ENCODE data around the gene MRGPRG. TPM values are rescaled to one million over a fixed set of nuclear protein-coding genes. Genes with fewer than 3 reads are reported as not detected.

The MRGPRG gene
- total and polyA plus RNA-seq, 2 of the 4 experiments (the other 2 are of a cell fraction) = not detected

DNA sequence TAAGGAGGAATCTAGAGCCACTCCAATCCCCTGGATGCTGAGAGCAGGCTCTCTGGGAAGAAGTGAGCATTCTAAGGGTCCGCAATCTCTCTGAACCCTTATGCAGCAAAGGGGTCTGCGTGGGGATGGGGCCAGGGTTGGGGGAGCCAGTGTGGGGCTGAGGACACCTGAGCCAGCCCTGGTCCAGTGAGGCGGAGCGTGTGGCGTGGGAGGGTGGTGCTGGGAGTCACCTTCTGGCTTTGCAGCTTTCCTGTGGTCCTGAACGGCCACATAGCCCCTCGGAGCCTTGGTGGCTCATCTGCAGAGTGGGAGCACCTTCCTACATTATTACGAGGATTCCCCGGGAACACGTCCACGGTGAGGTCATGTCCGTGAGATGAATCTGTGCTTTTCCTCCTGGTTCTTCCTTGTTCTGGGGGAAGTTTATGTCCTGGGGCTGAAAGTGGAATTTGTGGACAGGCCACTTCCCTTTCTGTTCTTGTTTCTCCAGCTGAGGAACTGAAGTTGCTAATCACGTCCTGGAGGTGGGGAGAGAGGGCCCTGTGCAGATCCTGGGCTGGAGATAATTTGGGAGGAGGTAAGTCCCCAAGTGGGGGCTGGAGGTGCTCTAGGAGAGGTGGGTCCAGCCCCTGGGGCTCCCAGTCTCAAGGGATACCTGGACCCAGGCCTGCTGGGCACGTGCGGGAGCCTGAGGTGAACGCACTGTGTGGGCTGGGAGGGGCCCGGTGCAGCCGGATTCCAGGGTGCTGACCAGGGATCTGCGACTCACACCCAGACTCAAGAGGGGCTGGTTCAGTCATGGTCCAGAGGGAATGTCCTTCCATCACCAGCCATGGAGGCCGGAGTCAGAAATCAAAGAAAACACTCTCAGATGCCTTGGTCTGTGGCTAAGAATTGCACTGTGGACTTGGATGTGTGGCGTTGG lies 7.5 kb upstream of the MRGPRG start:
- Histone ChIP-seq H3K4me1 (ENCODE audit: control insufficient read depth, insufficient read depth, low read length) (no peaks in the 10 kb centered on the region), H3K36me3 (ENCODE audit: control insufficient read depth, insufficient read depth, low read length) (no peaks in the 10 kb centered on the region), H3K27ac (ENCODE audit: insufficient read depth, low read length) (no peak overlapping the region), H3K27me3 (ENCODE audit: control insufficient read depth, insufficient read depth, low read length) (peaks cover 65% of the 10 kb centered on the region), H3K9me1 (ENCODE audit: insufficient read depth, low read length) (no peaks in the 10 kb centered on the region), H4K91ac (ENCODE audit: insufficient read depth, low read depth, low read length) (no peak overlapping the region), H3K56ac (ENCODE audit: extremely low read depth, insufficient read depth, low read length) (no peak overlapping the region), H3K79me1 (ENCODE audit: low read depth in 1 of 2, low read length in 2 of 2) (no peaks in the 10 kb centered on the region), H3K9me3 (ENCODE audit: control insufficient read depth, insufficient read depth, low read length) (no peaks in the 10 kb centered on the region), H2AK5ac (ENCODE audit: low read depth, low read length) (no peak overlapping the region), H3K18ac (ENCODE audit: low read depth, low read length) (no peak overlapping the region), H2AK9ac (replicated peaks; ENCODE audit: low read depth, low read length, poor library complexity) (no peak overlapping the region), H4K8ac (ENCODE audit: low read depth in 2 of 2, low read length in 2 of 2) (no peak overlapping the region), H3K4me2 (ENCODE audit: low read depth, low read length) (no peak overlapping the region), H2AFZ (replicated peaks; ENCODE audit: low read length, poor library complexity) (no peak overlapping the region), H4K20me1 (ENCODE audit: insufficient read depth, low read length) (no peaks in the 10 kb centered on the region), H3K4me3 (ENCODE audit: insufficient read depth, low read depth, low read length) (no peak overlapping the region), H4K5ac (ENCODE audit: low read depth, low read length) (no peak overlapping the region), H3K9ac (ENCODE audit: low read depth, low read length) (no peak overlapping the region), H2BK120ac (ENCODE audit: low read depth, low read length) (no peak overlapping the region), H3K4ac (ENCODE audit: low read depth, low read length) (no peak overlapping the region), H3K23ac (ENCODE audit: low read depth, low read length) (no peak overlapping the region), H3K14ac (replicated peaks; ENCODE audit: low read depth, low read length) (no peak overlapping the region), H2BK5ac (ENCODE audit: low read depth, low read length, poor library complexity, severe bottlenecking) (no peak overlapping the region), H2BK15ac (ENCODE audit: low read depth, low read length) (no peak overlapping the region), H2BK20ac (ENCODE audit: low read depth, low read length) (no peak overlapping the region)
- dilution Hi-C loops (cut with HindIII; ENCODE audit: low sequenced_read_pairs, unreplicated experiment) (no loop called here), in situ Hi-C loops (cut with MboI; ENCODE audit: low sequenced_read_pairs) (no loop called here), intact Hi-C loops (cut with micrococcal nuclease) (no loop called here)
- ChIA-PET POLR2A (ENCODE audit: unreplicated experiment) (no interaction called here), CTCF (no interaction called here)
- WGBS, 2 experiments (ENCODE audit: extremely low coverage in 2 of 2, insufficient read length in 1 of 2) = 100% methylated on average over 2 of the region's 21 CpGs; no CpG with 5 or more reads in 1 of the 2 experiments
- no TSS peak for BruUV-seq (replicated peaks)
- ATAC-seq (ENCODE audit: low read depth) = no peak
- DNase-seq = no peak
- TF ChIP-seq RCOR1 (IDR thresholded peaks at IDR 0.05; ENCODE audit: insufficient replicate concordance, low read length) (no peak), POLR2A (IDR thresholded peaks at IDR 0.05; ENCODE audit: low read depth, low read length) (no peak), CEBPB (IDR thresholded peaks at IDR 0.05; ENCODE audit: low read depth, low read length) (no peak), BHLHE40 (IDR thresholded peaks at IDR 0.05; ENCODE audit: low read depth, low read length) (peak; percentile 25; the same call in 1 of the 2 replicates), CTCF (conservative IDR thresholded peaks at IDR 0.05; ENCODE audit: low read depth, low read length) (no peak), RFX5 (IDR thresholded peaks at IDR 0.05; ENCODE audit: low read depth, low read length) (no peak)

Data from IMR-90 (cell line).